BE2C (cell line): ENCODE data around the gene PALM2AKAP2.

Experiments used
- DNase-seq: peaks from one replicate; pipeline ENCODE4 v3.0.0-alpha.2; 2020
- H3K27me3 ChIP-seq: fragments of 250-450 bp; sonication (Bioruptor Pico); 2 replicates; pipeline ENCODE4 v1.5.1; 2020; ENCODE audit warnings: mild to moderate bottlenecking
- H3K36me3 ChIP-seq: fragments of 250-450 bp; sonication (Bioruptor Pico); 2 replicates; pipeline ENCODE4 v1.5.1; 2020; ENCODE audit warnings: mild to moderate bottlenecking
- H3K4me1 ChIP-seq: fragments of 250-450 bp; sonication (Bioruptor Pico); 2 replicates; pipeline ENCODE4 v1.5.1; 2020
- H3K4me3 ChIP-seq: 2 replicates; pipeline ENCODE4 v1.5.1; 2011; ENCODE audit warnings: low read depth, low read length
- H3K9me3 ChIP-seq: fragments of 250-450 bp; sonication (Bioruptor Pico); 2 replicates; pipeline ENCODE4 v1.5.1; 2020
- CTCF ChIP-seq: IDR thresholded peaks from 2 replicates; pipeline ENCODE4 v1.5.1; 2012; ENCODE audit warnings: mild to moderate bottlenecking, low read depth, low read length

Gene PALM2AKAP2

GRCh38 chr9:109767814-109768213 lies 12.2 kb upstream of the PALM2AKAP2 start:
- no peak for DNase-seq
- TF ChIP-seq CTCF, result no peak
- H3K27me3 ChIP-seq, result no peaks in the 10 kb centered on the region
- no peaks in the 10 kb centered on the region for H3K4me1 ChIP-seq
- no peaks in the 10 kb centered on the region for H3K9me3 ChIP-seq
- no peak overlapping the region for H3K4me3 ChIP-seq
- no peaks in the 10 kb centered on the region for H3K36me3 ChIP-seq

GRCh38 chr9:109769250-109769649 lies 10.7 kb upstream of the PALM2AKAP2 start:
- no peak for DNase-seq
- no peak for TF ChIP-seq CTCF
- no peaks in the 10 kb centered on the region for H3K27me3 ChIP-seq

GRCh38 chr9:109770101-109770500 lies 9.9 kb upstream of the PALM2AKAP2 start:
- no peak for TF ChIP-seq CTCF
- H3K4me1 ChIP-seq, result no peaks in the 10 kb centered on the region
- H3K27me3 ChIP-seq, result no peaks in the 10 kb centered on the region
- no peaks in the 10 kb centered on the region for H3K36me3 ChIP-seq
- H3K4me3 ChIP-seq, result no peak overlapping the region
- no peaks in the 10 kb centered on the region for H3K9me3 ChIP-seq
- no peak for DNase-seq

More at GRCh38 chr9:109769250-109769649, 10.7 kb upstream of the PALM2AKAP2 start:
- no peaks in the 10 kb centered on the region for H3K36me3 ChIP-seq
- no peaks in the 10 kb centered on the region for H3K4me1 ChIP-seq
- H3K9me3 ChIP-seq, result no peaks in the 10 kb centered on the region
- no peak overlapping the region for H3K4me3 ChIP-seq

GRCh38 chr9:109771087-109771486 lies 8.9 kb upstream of the PALM2AKAP2 start:
- Histone ChIP-seq H3K9me3 (no peaks in the 10 kb centered on the region), H3K36me3 (no peaks in the 10 kb centered on the region), H3K27me3 (no peaks in the 10 kb centered on the region), H3K4me3 (no peak overlapping the region), H3K4me1 (no peaks in the 10 kb centered on the region)
- no peak for DNase-seq
- no peak for TF ChIP-seq CTCF

GRCh38 chr9:109771796-109772531 lies 8.0 kb upstream of the PALM2AKAP2 start:
- Histone ChIP-seq H3K9me3 (no peaks in the 10 kb centered on the region), H3K27me3 (no peaks in the 10 kb centered on the region), H3K36me3 (no peaks in the 10 kb centered on the region), H3K4me1 (no peaks in the 10 kb centered on the region), H3K4me3 (no peak overlapping the region)
- DNase-seq, result no peak
- TF ChIP-seq CTCF, result no peak

GRCh38 chr9:109775516-109775915 lies 4.5 kb upstream of the PALM2AKAP2 start:
- no peak for TF ChIP-seq CTCF
- Histone ChIP-seq H3K4me1 (no peaks in the 10 kb centered on the region), H3K4me3 (no peak overlapping the region), H3K9me3 (no peaks in the 10 kb centered on the region), H3K36me3 (no peaks in the 10 kb centered on the region), H3K27me3 (peaks cover 10% of the 10 kb centered on the region)
- DNase-seq, result no peak
